IMR-90 (cell line): ENCODE data around the gene CFH. TPM values are rescaled to one million over a fixed set of nuclear protein-coding genes. Genes with fewer than 3 reads are reported as not detected.

Experiments
- ATAC-seq: fragments of 200-7000 bp; cut with Tn5 transposase; 2 replicates; pipeline ENCODE4 v1.9.1; 2020; ENCODE audit warnings: low read depth, mild to moderate bottlenecking, moderate library complexity
- BruUV-seq: library from RNA; stranded (reverse); fragments of 400-500 nt; replicated peaks from 2 replicates; lab custom pipeline; 2021; lab: Mats Ljungman, UMichigan
- CTCF ChIA-PET: fragments of 300-600 bp; formaldehyde crosslinking; extraction: SDS; loops from one replicate; lab custom pipeline; 2021; ENCODE audit warnings: antibody characterized with exemption; lab: Yijun Ruan, JAX
- POLR2A ChIA-PET: fragments of 300-600 bp; sonication (Branson Sonifier 250); formaldehyde crosslinking; loops from one replicate; lab custom pipeline; 2022; ENCODE audit warnings: antibody characterized with exemption; ENCODE audit not compliant: unreplicated experiment; lab: Charles Lee
- DNase-seq: peaks from one replicate; pipeline ENCODE4 v3.0.0; 2013
- H2AFZ ChIP-seq: replicated peaks from 2 replicates; pipeline ENCODE3; 2013; ENCODE audit warnings: low read length, mild to moderate bottlenecking; ENCODE audit not compliant: poor library complexity
- H2AK5ac ChIP-seq: 2 replicates; pipeline ENCODE4 v1.6.1; 2013; ENCODE audit warnings: low read depth, low read length, inconsistent platforms
- H2AK9ac ChIP-seq: replicated peaks from 2 replicates; pipeline ENCODE3; 2013; ENCODE audit warnings: mild to moderate bottlenecking, low read depth, low read length, moderate library complexity; ENCODE audit not compliant: poor library complexity
- H2BK120ac ChIP-seq: 2 replicates; pipeline ENCODE4 v1.6.1; 2013; ENCODE audit warnings: low read depth, low read length, inconsistent platforms
- H2BK15ac ChIP-seq: 3 replicates; pipeline ENCODE4 v1.6.1; 2013; ENCODE audit warnings: low read depth, low read length, inconsistent platforms
- H2BK20ac ChIP-seq: 2 replicates; pipeline ENCODE4 v1.6.1; 2013; ENCODE audit warnings: low read depth, mild to moderate bottlenecking, inconsistent platforms, low read length, moderate library complexity
- H2BK5ac ChIP-seq: 2 replicates; pipeline ENCODE4 v1.6.1; 2013; ENCODE audit warnings: mild to moderate bottlenecking, low read depth, low read length, inconsistent platforms; ENCODE audit not compliant: poor library complexity, severe bottlenecking
- H3K14ac ChIP-seq: replicated peaks from 2 replicates; pipeline ENCODE4 v1.6.1; 2013; ENCODE audit warnings: low read depth, low read length, inconsistent platforms
- H3K18ac ChIP-seq: 2 replicates; pipeline ENCODE4 v1.6.1; 2013; ENCODE audit warnings: low read depth, low read length, control low read depth
- H3K23ac ChIP-seq: 2 replicates; pipeline ENCODE4 v1.6.1; 2013; ENCODE audit warnings: low read depth, low read length, inconsistent platforms
- H3K27ac ChIP-seq: 2 replicates; pipeline ENCODE4 v1.5.1; 2013; ENCODE audit warnings: mild to moderate bottlenecking, control low read depth, low read length; ENCODE audit not compliant: insufficient read depth
- H3K27me3 ChIP-seq: 2 replicates; pipeline ENCODE4 v1.6.1; 2013; ENCODE audit warnings: low read length; ENCODE audit not compliant: control insufficient read depth, insufficient read depth
- H3K36me3 ChIP-seq: 2 replicates; pipeline ENCODE4 v1.6.1; 2013; ENCODE audit warnings: low read length, mixed read lengths; ENCODE audit not compliant: control insufficient read depth, insufficient read depth
- H3K4ac ChIP-seq: 2 replicates; pipeline ENCODE4 v1.6.1; 2013; ENCODE audit warnings: low read depth, low read length, inconsistent platforms
- H3K4me1 ChIP-seq: 2 replicates; pipeline ENCODE4 v1.6.1; 2013; ENCODE audit warnings: low read length, mixed read lengths; ENCODE audit not compliant: control insufficient read depth, insufficient read depth
- H3K4me2 ChIP-seq: 2 replicates; pipeline ENCODE4 v1.6.1; 2013; ENCODE audit warnings: low read depth, mild to moderate bottlenecking, control low read depth, low read length, moderate library complexity
- H3K4me3 ChIP-seq: 2 replicates; pipeline ENCODE4 v1.5.1; 2013; ENCODE audit warnings: low read depth, mild to moderate bottlenecking, control low read depth, low read length, moderate library complexity; ENCODE audit not compliant: insufficient read depth
- H3K56ac ChIP-seq: 2 replicates; pipeline ENCODE4 v1.6.1; 2013; ENCODE audit warnings: low read length, inconsistent platforms; ENCODE audit not compliant: insufficient read depth; ENCODE audit errors: extremely low read depth
- H3K79me1 ChIP-seq, 2 experiments: 2 replicates each; pipeline ENCODE4 v1.6.1; 2013; ENCODE audit warnings: low read length in 2 of 2, inconsistent platforms in 1 of 2, low read depth in 1 of 2
- H3K9ac ChIP-seq: 2 replicates; pipeline ENCODE4 v1.6.1; 2013; ENCODE audit warnings: low read depth, low read length, control low read depth
- H3K9me1 ChIP-seq: 2 replicates; pipeline ENCODE4 v1.6.1; 2013; ENCODE audit warnings: low read length, inconsistent platforms; ENCODE audit not compliant: insufficient read depth
- H3K9me3 ChIP-seq: 2 replicates; pipeline ENCODE4 v1.6.1; 2013; ENCODE audit warnings: low read length; ENCODE audit not compliant: control insufficient read depth, insufficient read depth
- H4K20me1 ChIP-seq: 2 replicates; pipeline ENCODE4 v1.6.1; 2013; ENCODE audit warnings: low read length, inconsistent platforms; ENCODE audit not compliant: insufficient read depth
- H4K5ac ChIP-seq: 2 replicates; pipeline ENCODE4 v1.6.1; 2013; ENCODE audit warnings: mild to moderate bottlenecking, low read depth, low read length, control low read depth
- H4K8ac ChIP-seq, 2 experiments: 2 replicates each; pipeline ENCODE4 v1.6.1; 2013; ENCODE audit warnings: low read depth in 2 of 2, low read length in 2 of 2, control low read depth in 1 of 2, inconsistent platforms in 1 of 2
- H4K91ac ChIP-seq: 2 replicates; pipeline ENCODE4 v1.6.1; 2013; ENCODE audit warnings: low read depth, low read length, inconsistent platforms; ENCODE audit not compliant: insufficient read depth
- BHLHE40 ChIP-seq: fragments of 150-350 bp; IDR thresholded peaks from 2 replicates; pipeline ENCODE4 v1.6.1; 2016; ENCODE audit warnings: mild to moderate bottlenecking, low read depth, low read length
- CEBPB ChIP-seq: IDR thresholded peaks from 2 replicates; pipeline ENCODE4 v1.6.1; 2012; ENCODE audit warnings: low read depth, low read length, improper control_type of control experiment
- CHD1 ChIP-seq: IDR thresholded peaks from 2 replicates; pipeline ENCODE4 v1.6.1; 2012; ENCODE audit warnings: low read depth, low read length, improper control_type of control experiment
- CTCF ChIP-seq: conservative IDR thresholded peaks from 2 replicates; pipeline ENCODE4 v1.5.1; 2012; ENCODE audit warnings: mild to moderate bottlenecking, low read depth, low read length, improper control_type of control experiment
- ELK1 ChIP-seq: fragments of 150-350 bp; IDR thresholded peaks from 2 replicates; pipeline ENCODE4 v1.6.1; 2016; ENCODE audit warnings: low read depth, mild to moderate bottlenecking, low read length, moderate library complexity, borderline replicate concordance
- FOS ChIP-seq: fragments of 150-350 bp; IDR thresholded peaks from 2 replicates; pipeline ENCODE4 v1.6.1; 2016; ENCODE audit warnings: low read depth, low read length
- MAFK ChIP-seq: IDR thresholded peaks from 2 replicates; pipeline ENCODE4 v1.6.1; 2012; ENCODE audit warnings: low read depth, low read length, improper control_type of control experiment
- MAZ ChIP-seq: IDR thresholded peaks from 2 replicates; pipeline ENCODE4 v1.6.1; 2012; ENCODE audit warnings: low read depth, mild to moderate bottlenecking, low read length, improper control_type of control experiment, moderate library complexity, borderline replicate concordance
- MXI1 ChIP-seq: IDR thresholded peaks from 2 replicates; pipeline ENCODE4 v1.6.1; 2012; ENCODE audit warnings: low read depth, mild to moderate bottlenecking, low read length, moderate library complexity, borderline replicate concordance
- NFE2L2 ChIP-seq: fragments of 150-350 bp; IDR thresholded peaks from 2 replicates; pipeline ENCODE4 v1.6.1; 2016; ENCODE audit warnings: low read depth, mild to moderate bottlenecking, low read length
- POLR2A ChIP-seq: IDR thresholded peaks from 2 replicates; pipeline ENCODE4 v1.6.1; 2012; ENCODE audit warnings: mild to moderate bottlenecking, low read depth, low read length
- RAD21 ChIP-seq: IDR thresholded peaks from 2 replicates; pipeline ENCODE4 v1.6.1; 2012; ENCODE audit warnings: low read length, improper control_type of control experiment
- RCOR1 ChIP-seq: IDR thresholded peaks from 2 replicates; pipeline ENCODE4 v1.6.1; 2012; ENCODE audit warnings: mild to moderate bottlenecking, low read length, improper control_type of control experiment; ENCODE audit not compliant: insufficient replicate concordance
- SMC3 ChIP-seq: fragments of 150-350 bp; IDR thresholded peaks from 2 replicates; pipeline ENCODE4 v1.6.1; 2016; ENCODE audit warnings: low read depth, mild to moderate bottlenecking, antibody characterized with exemption, low read length, moderate library complexity
- USF2 ChIP-seq: fragments of 150-350 bp; IDR thresholded peaks from 2 replicates; pipeline ENCODE4 v1.6.1; 2017; ENCODE audit warnings: mild to moderate bottlenecking, antibody characterized with exemption, low read length, low read depth
- WGBS, 2 experiments: methylation state at CpG; one replicate each; pipeline versions ENCODE4 v1.1.5 to v1.1.7; 2013; ENCODE audit warnings: missing lambda C conversion rate in 2 of 2; ENCODE audit not compliant: insufficient read length in 1 of 2; ENCODE audit errors: extremely low coverage in 2 of 2; 5-methylcytosine and 5-hydroxymethylcytosine counted together
- dilution Hi-C: fragments of 300-500 bp; cut with HindIII; formaldehyde crosslinking; loops from one replicate; pipeline ENCODE4 v1.14.3; 2018; ENCODE audit warnings: low sequenced_read_pairs; ENCODE audit not compliant: unreplicated experiment
- in situ Hi-C: fragments of 300-500 bp; cut with MboI; formaldehyde crosslinking; loops from 3 replicates; pipeline ENCODE4 v1.14.3; 2019; ENCODE audit warnings: low sequenced_read_pairs, inconsistent platforms, mixed read lengths
- intact Hi-C: fragments of 100-400 bp; cut with micrococcal nuclease; formaldehyde crosslinking; loops from 2 replicates; pipeline ENCODE4 v1.10.0; 2022
- polyA plus RNA-seq, 3 experiments: library from polyadenylated mRNA; depleted of rRNA; stranded (reverse); fragments of >200 nt; gene quantifications; 2 replicates each; pipeline ENCODE4 v1.2.3, GENCODE V29; 2012; ENCODE audit warnings: low replicate concordance in 1 of 3
- total RNA-seq: library from RNA; depleted of rRNA; stranded (reverse); fragments of >200 nt; gene quantifications from 2 replicates; pipeline ENCODE4 v1.2.3, GENCODE V29; 2012

The CFH gene
- total and polyA plus RNA-seq, 2 of the 4 experiments (the other 2 are of a cell fraction) = 6.3 to 12.1 TPM

GRCh38 chr1:196734006-196734405 is 82.2 kb downstream of the CFH start (continued):
- TF ChIP-seq RAD21 (no peak), FOS (no peak)

GRCh38 chr1:196734460-196734859 is 82.6 kb downstream of the CFH start:
- CTCF ChIA-PET = no interaction called here
- Histone ChIP-seq H4K8ac (no peak overlapping the region), H3K27ac (no peak overlapping the region), H2BK20ac (no peak overlapping the region), H3K4me2 (no peak overlapping the region), H3K4me3 (no peak overlapping the region), H3K4ac (no peak overlapping the region), H3K36me3 (no peaks in the 10 kb centered on the region), H3K18ac (no peak overlapping the region), H3K9ac (no peak overlapping the region), H3K9me3 (peaks cover 3% of the 10 kb centered on the region; the same call in 1 of the 2 replicates), H2AFZ (no peak overlapping the region), H3K27me3 (no peaks in the 10 kb centered on the region), H3K9me1 (no peaks in the 10 kb centered on the region), H3K4me1 (no peaks in the 10 kb centered on the region), H3K79me1 (no peaks in the 10 kb centered on the region), H2AK5ac (no peak overlapping the region), H4K20me1 (no peaks in the 10 kb centered on the region), H2BK120ac (no peak overlapping the region), H4K91ac (no peak overlapping the region), H4K5ac (no peak overlapping the region), H3K56ac (no peak overlapping the region), H3K14ac (no peak overlapping the region), H3K23ac (no peak overlapping the region), H2AK9ac (no peak overlapping the region), H2BK15ac (no peak overlapping the region), H2BK5ac (no peak overlapping the region)
- POLR2A ChIA-PET = no interaction called here
- DNase-seq (no peak), ATAC-seq (no peak)
- WGBS, 2 experiments = no CpG with 5 or more reads among the region's 2 CpGs
- intact Hi-C loops (no loop called here), dilution Hi-C loops (no loop called here), in situ Hi-C loops (no loop called here)
- BruUV-seq = no TSS peak
- TF ChIP-seq POLR2A (no peak), RAD21 (no peak), CHD1 (no peak), ELK1 (no peak), SMC3 (no peak), CTCF (no peak), USF2 (no peak), NFE2L2 (no peak), FOS (no peak), MXI1 (no peak), RCOR1 (no peak), CEBPB (no peak), MAZ (no peak), MAFK (no peak), BHLHE40 (no peak)
